ENCODE results near the gene CABLES1. TPM values are rescaled to one million over a fixed set of nuclear protein-coding genes. Genes with fewer than 3 reads are reported as not detected.

CABLES1 gene
- polyA plus RNA-seq, 3 donors, result 0.09 to 0.15 TPM; not detected in 1

GRCh38 chr18:23129355-23130002 is 5.8 kb upstream of the CABLES1 start:
- WGBS (ENCODE audit: insufficient coverage), result 64% methylated on average over 2 of the region's 8 CpGs
- no peak for TF ChIP-seq CTCF (IDR thresholded peaks at IDR 0.05)

DNA sequence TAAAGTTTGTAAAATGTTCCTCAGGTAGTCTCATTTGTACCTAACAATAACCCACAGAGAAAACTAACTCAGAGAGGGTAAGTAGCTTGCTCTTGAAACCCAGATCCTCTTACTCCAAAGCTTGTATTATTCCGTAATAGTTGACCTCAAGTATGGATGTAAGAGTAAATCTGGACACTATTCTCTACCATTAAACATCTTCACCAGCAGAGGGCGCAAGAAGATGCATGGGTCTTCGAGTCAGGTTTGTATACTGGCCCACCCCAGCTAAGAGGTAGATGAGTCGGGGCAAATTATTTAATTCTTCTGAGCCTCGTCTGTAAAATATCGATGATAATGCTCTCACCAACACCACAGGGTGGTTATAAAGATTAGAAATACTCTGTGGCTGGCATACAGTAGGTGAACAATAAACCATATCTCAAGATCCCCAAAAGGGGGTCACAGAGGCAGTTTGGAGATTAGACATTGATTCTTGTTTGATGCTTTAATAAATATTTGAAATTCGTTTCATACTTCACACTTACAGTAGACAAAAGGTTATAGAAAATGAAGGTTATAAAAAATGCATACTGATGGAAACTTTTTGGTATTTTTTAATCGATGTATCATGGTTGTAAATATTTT is 3.5 kb upstream of the CABLES1 start:
- Histone ChIP-seq H2AFZ (ENCODE audit: insufficient read depth, low read depth, low read length, poor library complexity, severe bottlenecking) (no peak overlapping the region), H3K4me1 (ENCODE audit: control insufficient read depth in 1 of 2, insufficient read depth in 2 of 2, low read length in 2 of 2) (peaks cover 14 to 21% of the 10 kb centered on the region in 2 donors), H4K20me1 (ENCODE audit: insufficient read depth, low read length) (no peaks in the 10 kb centered on the region), H3K4me3 (replicated peaks in 1 of 3; ENCODE audit: low read depth in 2 of 3, low read length in 3 of 3) (no peak overlapping the region), H3K36me3 (replicated peaks in 1 of 2; ENCODE audit: control insufficient read depth in 1 of 2, insufficient read depth in 2 of 2, low read length in 2 of 2) (no peaks in the 10 kb centered on the region), H3K27me3 (ENCODE audit: control insufficient read depth in 2 of 2, insufficient read depth in 2 of 2, low read length in 2 of 2) (peaks cover 21 to 28% of the 10 kb centered on the region in 2 donors), H3K9me3 (replicated peaks in 1 of 2; ENCODE audit: control insufficient read depth in 1 of 2, insufficient read depth in 1 of 2, low read length in 2 of 2) (peaks cover 4 to 13% of the 10 kb centered on the region in 2 donors), H3K27ac (ENCODE audit: low read depth in 1 of 2, low read length in 2 of 2) (no peak overlapping the region), H3K79me2 (ENCODE audit: insufficient read depth, low read length) (no peaks in the 10 kb centered on the region), H3K9ac (ENCODE audit: insufficient read depth, low read length, poor library complexity, severe bottlenecking) (no peak overlapping the region), H3K4me2 (replicated peaks; ENCODE audit: extremely low read depth, low read length, poor library complexity, severe bottlenecking) (no peak overlapping the region)
- peaks cover 17% of the 10 kb centered on the region for H3K4me1 Mint-ChIP-seq
- peaks cover 0 to 15% (median 7%) of the 10 kb centered on the region in 7 donors for H3K9me3 Mint-ChIP-seq
- WGBS (ENCODE audit: insufficient coverage), result no CpG with 5 or more reads among the region's 8 CpGs
- peak; percentile 57 to 76 (median 71) for DNase-seq
- peak; percentile 85 for TF ChIP-seq CTCF (IDR thresholded peaks at IDR 0.05)
- H3K27ac Mint-ChIP-seq, result no peak overlapping the region
- H3K36me3 Mint-ChIP-seq, result peaks cover under 1 to 3% of the 10 kb centered on the region in 2 donors
- intact Hi-C loops (cut with micrococcal nuclease), result loop anchor here (1.0 to 10.0 kb wide), 4 partner anchors 93 to 280 kb away; no protein-coding TSS in a partner anchor
- H3K4me3 Mint-ChIP-seq, result peak overlapping the region in 1 of 2 donors; percentile 16
- H3K27me3 Mint-ChIP-seq (ENCODE audit: low read depth in 3 of 3), result peaks cover 31 to 40% (median 36%) of the 10 kb centered on the region in 3 donors

More at GRCh38 chr18:23129355-23130002, 5.8 kb upstream of the CABLES1 start:
- intact Hi-C loops (cut with micrococcal nuclease), result loop anchor here (5.0 to 10.0 kb wide), 4 partner anchors 95 to 283 kb away; no protein-coding TSS in a partner anchor
- H3K4me3 ChIP-seq (replicated peaks in 1 of 3; ENCODE audit: low read depth in 2 of 3, low read length in 3 of 3), result no peak overlapping the region
- no peaks in the 10 kb centered on the region for H3K36me3 ChIP-seq (replicated peaks in 1 of 2; ENCODE audit: control insufficient read depth in 1 of 2, insufficient read depth in 2 of 2, low read length in 2 of 2)
- peaks cover 12 to 13% of the 10 kb centered on the region in 2 donors for H3K27me3 ChIP-seq (ENCODE audit: control insufficient read depth in 2 of 2, insufficient read depth in 2 of 2, low read length in 2 of 2)
- peaks cover 0 to 2% of the 10 kb centered on the region in 2 donors for H3K9me3 ChIP-seq (replicated peaks in 1 of 2; ENCODE audit: control insufficient read depth in 1 of 2, insufficient read depth in 1 of 2, low read length in 2 of 2)
- H3K27ac Mint-ChIP-seq, result no peak overlapping the region
- H3K27ac ChIP-seq (ENCODE audit: low read depth in 1 of 2, low read length in 2 of 2), result no peak overlapping the region
- no peak overlapping the region for H3K4me2 ChIP-seq (replicated peaks; ENCODE audit: extremely low read depth, low read length, poor library complexity, severe bottlenecking)
- no peaks in the 10 kb centered on the region for H3K79me2 ChIP-seq (ENCODE audit: insufficient read depth, low read length)
- peaks cover 10 to 14% of the 10 kb centered on the region in 2 donors for H3K4me1 ChIP-seq (ENCODE audit: control insufficient read depth in 1 of 2, insufficient read depth in 2 of 2, low read length in 2 of 2)
- H3K4me3 Mint-ChIP-seq, result no peak overlapping the region
- peaks cover 0 to 2% of the 10 kb centered on the region in 2 donors for H3K36me3 Mint-ChIP-seq
- peaks cover 16 to 22% (median 21%) of the 10 kb centered on the region in 3 donors for H3K27me3 Mint-ChIP-seq (ENCODE audit: low read depth in 3 of 3)
- no peaks in the 10 kb centered on the region for H4K20me1 ChIP-seq (ENCODE audit: insufficient read depth, low read length)
- no peak overlapping the region for H3K9ac ChIP-seq (ENCODE audit: insufficient read depth, low read length, poor library complexity, severe bottlenecking)
- no peak overlapping the region for H2AFZ ChIP-seq (ENCODE audit: insufficient read depth, low read depth, low read length, poor library complexity, severe bottlenecking)
- peaks cover 0 to 4% (median 2%) of the 10 kb centered on the region in 7 donors for H3K9me3 Mint-ChIP-seq
- DNase-seq, result no peak
- H3K4me1 Mint-ChIP-seq, result peaks cover 15% of the 10 kb centered on the region
